CD14-positive monocyte (primary cell): Measurements from ENCODE around the gene STAMBPL1. TPM values are rescaled to one million over a fixed set of nuclear protein-coding genes. Genes with fewer than 3 reads are reported as not detected.

Experiments used
- DNase-seq, 3 donors: peaks; one replicate each; pipeline ENCODE4 v3.0.0-alpha.2; 2011 to 2022
- H2AFZ ChIP-seq: 2 replicates; pipeline ENCODE4 v1.6.0; 2012; ENCODE audit warnings: mild to moderate bottlenecking, low read depth, low read length, inconsistent platforms; ENCODE audit not compliant: insufficient read depth, poor library complexity, severe bottlenecking
- H3K27ac ChIP-seq, 2 donors: 1 replicate in 1 of 2; 2 replicates in 1 of 2; pipeline ENCODE4 v1.5.1; 2012 to 2013; ENCODE audit warnings: low read length in 2 of 2, control low read depth in 1 of 2, inconsistent platforms in 1 of 2, low read depth in 1 of 2, mild to moderate bottlenecking in 1 of 2
- H3K27me3 ChIP-seq, 2 donors: one replicate each; pipeline versions ENCODE4 v1.6.0 to v1.6.1; 2011 to 2013; ENCODE audit warnings: low read length in 2 of 2; ENCODE audit not compliant: control insufficient read depth in 2 of 2, insufficient read depth in 2 of 2
- H3K36me3 ChIP-seq, 2 donors: replicated peaks in 1 of 2; 1 replicate in 1 of 2; 2 replicates in 1 of 2; pipeline versions ENCODE4 v1.5.1 to v1.6.1; 2012 to 2013; ENCODE audit warnings: low read length in 2 of 2, control low read depth in 1 of 2, inconsistent platforms in 1 of 2, mild to moderate bottlenecking in 1 of 2; ENCODE audit not compliant: insufficient read depth in 2 of 2, control insufficient read depth in 1 of 2
- H3K4me1 ChIP-seq, 2 donors: 1 replicate in 1 of 2; 2 replicates in 1 of 2; pipeline versions ENCODE4 v1.5.1 to v1.6.1; 2012 to 2013; ENCODE audit warnings: low read length in 2 of 2, control low read depth in 1 of 2, inconsistent platforms in 1 of 2, mild to moderate bottlenecking in 1 of 2, moderate library complexity in 1 of 2; ENCODE audit not compliant: insufficient read depth in 2 of 2, control insufficient read depth in 1 of 2
- H3K4me2 ChIP-seq: replicated peaks from 2 replicates; pipeline ENCODE3; 2012; ENCODE audit warnings: low read length, moderate library complexity, mild to moderate bottlenecking; ENCODE audit not compliant: poor library complexity, severe bottlenecking; ENCODE audit errors: extremely low read depth
- H3K4me3 ChIP-seq, 3 experiments: fragments of 200-600 bp in 1 of 3; sonication (generic) in 1 of 3; replicated peaks in 1 of 3; 1 replicate in 2 of 3; 2 replicates in 1 of 3; pipeline ENCODE4 v1.5.1; 2011 to 2013; ENCODE audit warnings: low read length in 3 of 3, mild to moderate bottlenecking in 3 of 3, control low read depth in 2 of 3, low read depth in 2 of 3, inconsistent platforms in 1 of 3, moderate library complexity in 1 of 3
- H3K79me2 ChIP-seq: 2 replicates; pipeline ENCODE4 v1.6.0; 2012; ENCODE audit warnings: mild to moderate bottlenecking, control low read depth, inconsistent platforms, low read length, moderate library complexity; ENCODE audit not compliant: insufficient read depth
- H3K9ac ChIP-seq: 2 replicates; pipeline ENCODE4 v1.6.0; 2017; ENCODE audit warnings: low read length, mild to moderate bottlenecking; ENCODE audit not compliant: insufficient read depth, poor library complexity, severe bottlenecking
- H3K9me3 ChIP-seq, 2 donors: replicated peaks in 1 of 2; 1 replicate in 1 of 2; 2 replicates in 1 of 2; pipeline versions ENCODE4 v1.5.1 to v1.6.1; 2012 to 2013; ENCODE audit warnings: low read length in 2 of 2, control low read depth in 1 of 2; ENCODE audit not compliant: control insufficient read depth in 1 of 2, insufficient read depth in 1 of 2
- H4K20me1 ChIP-seq: 2 replicates; pipeline ENCODE4 v1.6.0; 2012; ENCODE audit warnings: mild to moderate bottlenecking, low read length, control low read depth, moderate library complexity; ENCODE audit not compliant: insufficient read depth
- H3K27ac Mint-ChIP-seq, 7 donors: one replicate each; pipeline ENCODE4 v1.8.0; 2020; ENCODE audit warnings: mild to moderate bottlenecking in 7 of 7, mixed read lengths in 7 of 7, moderate library complexity in 6 of 7, inconsistent platforms in 2 of 7
- H3K27me3 Mint-ChIP-seq, 3 donors: one replicate each; pipeline ENCODE4 v1.8.0; 2021 to 2022; ENCODE audit warnings: low read depth in 3 of 3, mild to moderate bottlenecking in 3 of 3, mixed read lengths in 3 of 3, moderate library complexity in 3 of 3, inconsistent platforms in 1 of 3
- H3K36me3 Mint-ChIP-seq, 2 donors: one replicate each; pipeline ENCODE4 v1.8.0; 2020; ENCODE audit warnings: mixed read lengths in 2 of 2, inconsistent platforms in 1 of 2, mild to moderate bottlenecking in 1 of 2
- H3K4me1 Mint-ChIP-seq: one replicate; pipeline ENCODE4 v1.8.0; 2020; ENCODE audit warnings: mild to moderate bottlenecking, mixed read lengths
- H3K4me3 Mint-ChIP-seq, 2 donors: one replicate each; pipeline ENCODE4 v1.8.0; 2020; ENCODE audit warnings: mild to moderate bottlenecking in 2 of 2, mixed read lengths in 2 of 2, moderate library complexity in 1 of 2
- H3K9me3 Mint-ChIP-seq, 7 donors: one replicate each; pipeline ENCODE4 v1.8.0; 2020 to 2022; ENCODE audit warnings: mixed read lengths in 7 of 7, mild to moderate bottlenecking in 6 of 7, moderate library complexity in 6 of 7, inconsistent platforms in 2 of 7
- WGBS: methylation state at CpG from one replicate; pipeline ENCODE4 v1.1.5; 2013; ENCODE audit warnings: missing lambda C conversion rate; ENCODE audit not compliant: insufficient coverage; 5-methylcytosine and 5-hydroxymethylcytosine counted together
- intact Hi-C, 2 donors: fragments of 100-400 bp; cut with micrococcal nuclease; formaldehyde crosslinking; loops; one replicate each; pipeline versions ENCODE4 v1.15.0 to v1.15.1; 2023
- polyA plus RNA-seq, 3 donors: library from polyadenylated mRNA; depleted of rRNA in 1 of 3; unstranded in 2 of 3; stranded (reverse) in 1 of 3; fragments of 300-500 nt in 2 of 3; fragments of >200 nt in 1 of 3; fragmentation: Illumina TruSeq in 2 of 3; gene quantifications; 1 replicate in 2 of 3; 2 replicates in 1 of 3; pipeline ENCODE4 v1.2.3, GENCODE V29; 2012 to 2021
- TF ChIP-seq, protein P1 (sequence below): fragments of 200-600 bp; IDR thresholded peaks from one replicate; pipeline ENCODE4 v1.8.0; 2022; ENCODE audit warnings: antibody characterized with exemption, mild to moderate bottlenecking

Gene STAMBPL1
- polyA plus RNA-seq, 3 donors = 0.07 to 1.5 (median 0.10) TPM

DNA sequence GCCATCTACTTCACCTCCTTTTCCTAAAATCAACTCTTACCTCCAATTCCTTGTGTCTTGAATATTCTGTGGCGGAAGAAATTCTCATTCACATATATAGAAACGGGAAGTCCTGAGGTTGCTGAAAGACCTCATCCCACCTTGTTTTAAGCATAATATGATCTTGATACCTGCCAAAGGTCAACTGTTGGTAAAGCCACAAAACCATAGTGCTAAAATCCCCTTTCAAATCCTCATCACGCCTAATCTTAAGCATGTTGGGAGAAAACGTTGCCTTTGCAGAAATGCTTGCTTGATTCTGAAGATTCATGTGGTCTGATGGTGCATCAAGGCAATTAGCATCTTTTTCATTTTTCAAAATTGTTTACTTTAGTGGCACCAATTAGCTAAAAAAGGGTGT is 36.9 kb upstream of the STAMBPL1 start:
- Histone ChIP-seq H3K36me3 (no peaks in the 10 kb centered on the region), H3K4me2 (no peak overlapping the region), H3K9ac (no peak overlapping the region), H2AFZ (no peak overlapping the region), H3K4me3 (no peak overlapping the region), H3K79me2 (peaks cover 29% of the 10 kb centered on the region), H3K4me1 (peaks cover 19 to 20% of the 10 kb centered on the region in 2 donors), H3K27me3 (no peaks in the 10 kb centered on the region), H4K20me1 (no peaks in the 10 kb centered on the region), H3K9me3 (no peaks in the 10 kb centered on the region), H3K27ac (no peak overlapping the region)
- Mint-ChIP-seq H3K9me3 (no peaks in the 10 kb centered on the region), H3K27me3 (peaks cover 0 to 2% (median 0%) of the 10 kb centered on the region in 3 donors), H3K36me3 (peaks cover 16 to 23% of the 10 kb centered on the region in 2 donors), H3K27ac (no peak overlapping the region), H3K4me3 (no peak overlapping the region), H3K4me1 (peaks cover 45% of the 10 kb centered on the region)
- DNase-seq = no peak
- intact Hi-C loops = no loop called here
- 100% methylated on average over 1 of the region's 4 CpGs for WGBS
- TF ChIP-seq, protein P1, sequence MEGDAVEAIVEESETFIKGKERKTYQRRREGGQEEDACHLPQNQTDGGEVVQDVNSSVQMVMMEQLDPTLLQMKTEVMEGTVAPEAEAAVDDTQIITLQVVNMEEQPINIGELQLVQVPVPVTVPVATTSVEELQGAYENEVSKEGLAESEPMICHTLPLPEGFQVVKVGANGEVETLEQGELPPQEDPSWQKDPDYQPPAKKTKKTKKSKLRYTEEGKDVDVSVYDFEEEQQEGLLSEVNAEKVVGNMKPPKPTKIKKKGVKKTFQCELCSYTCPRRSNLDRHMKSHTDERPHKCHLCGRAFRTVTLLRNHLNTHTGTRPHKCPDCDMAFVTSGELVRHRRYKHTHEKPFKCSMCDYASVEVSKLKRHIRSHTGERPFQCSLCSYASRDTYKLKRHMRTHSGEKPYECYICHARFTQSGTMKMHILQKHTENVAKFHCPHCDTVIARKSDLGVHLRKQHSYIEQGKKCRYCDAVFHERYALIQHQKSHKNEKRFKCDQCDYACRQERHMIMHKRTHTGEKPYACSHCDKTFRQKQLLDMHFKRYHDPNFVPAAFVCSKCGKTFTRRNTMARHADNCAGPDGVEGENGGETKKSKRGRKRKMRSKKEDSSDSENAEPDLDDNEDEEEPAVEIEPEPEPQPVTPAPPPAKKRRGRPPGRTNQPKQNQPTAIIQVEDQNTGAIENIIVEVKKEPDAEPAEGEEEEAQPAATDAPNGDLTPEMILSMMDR = no peak

GRCh38 chr10:88848499-88848898 is 31.5 kb upstream of the STAMBPL1 start:
- TF ChIP-seq, protein P1 = no peak
- no peaks in the 10 kb centered on the region for H3K36me3 ChIP-seq
- Mint-ChIP-seq H3K9me3 (no peaks in the 10 kb centered on the region), H3K4me3 (peak overlapping the region in 1 of 2 donors; percentile 82), H3K4me1 (peaks cover 76% of the 10 kb centered on the region), H3K36me3 (peaks cover 10 to 17% of the 10 kb centered on the region in 2 donors), H3K27ac (peak overlapping the region; percentile 39 to 91 (median 80)), H3K27me3 (no peaks in the 10 kb centered on the region)
- DNase-seq = peak; percentile 43 to 85 (median 81)
- H2AFZ ChIP-seq = no peak overlapping the region
- H3K9ac ChIP-seq = no peak overlapping the region
- intact Hi-C loops = no loop called here
- peak overlapping the region; percentile 74 for H3K4me2 ChIP-seq
- peaks cover 49% of the 10 kb centered on the region for H3K79me2 ChIP-seq
- H3K4me1 ChIP-seq = peaks cover 56 to 61% of the 10 kb centered on the region in 2 donors
- peak overlapping the region in 2 of 3 experiments; percentile 6 to 67 for H3K4me3 ChIP-seq
- peak overlapping the region in 1 of 2 donors; percentile 57 for H3K27ac ChIP-seq
- H3K9me3 ChIP-seq = no peaks in the 10 kb centered on the region
- H4K20me1 ChIP-seq = no peaks in the 10 kb centered on the region
- WGBS = no CpG with 5 or more reads among the region's 1 CpG
- H3K27me3 ChIP-seq = no peaks in the 10 kb centered on the region
